Prostate gland (tissue), 2 donors: ENCODE results near the gene ALK.

Experiments
- POLR2A ChIP-seq: fragments of 450-650 bp; IDR thresholded peaks from one replicate; pipeline ENCODE4 v1.6.1; 2016; ENCODE audit warnings: antibody characterized with exemption, mild to moderate bottlenecking
- POLR2AphosphoS5 ChIP-seq: sonication (generic); formaldehyde crosslinking; IDR thresholded peaks from one replicate; pipeline ENCODE4 v1.6.1; 2017; ENCODE audit warnings: antibody characterized with exemption
- TF ChIP-seq, protein P1 (sequence below), 4 experiments: fragments of 200-600 bp in 2 of 4; fragments of 450-650 bp in 2 of 4; sonication (generic) in 2 of 4; IDR thresholded peaks; 1 replicate in 3 of 4; 2 replicates in 1 of 4; pipeline ENCODE4 v1.5.1; 2016 to 2019; ENCODE audit warnings: antibody characterized with exemption in 4 of 4, mild to moderate bottlenecking in 2 of 4, moderate library complexity in 2 of 4

GRCh38 chr2:29954316-29954715 lies 32.9 kb upstream of the ALK start:
- TF ChIP-seq, protein P1, sequence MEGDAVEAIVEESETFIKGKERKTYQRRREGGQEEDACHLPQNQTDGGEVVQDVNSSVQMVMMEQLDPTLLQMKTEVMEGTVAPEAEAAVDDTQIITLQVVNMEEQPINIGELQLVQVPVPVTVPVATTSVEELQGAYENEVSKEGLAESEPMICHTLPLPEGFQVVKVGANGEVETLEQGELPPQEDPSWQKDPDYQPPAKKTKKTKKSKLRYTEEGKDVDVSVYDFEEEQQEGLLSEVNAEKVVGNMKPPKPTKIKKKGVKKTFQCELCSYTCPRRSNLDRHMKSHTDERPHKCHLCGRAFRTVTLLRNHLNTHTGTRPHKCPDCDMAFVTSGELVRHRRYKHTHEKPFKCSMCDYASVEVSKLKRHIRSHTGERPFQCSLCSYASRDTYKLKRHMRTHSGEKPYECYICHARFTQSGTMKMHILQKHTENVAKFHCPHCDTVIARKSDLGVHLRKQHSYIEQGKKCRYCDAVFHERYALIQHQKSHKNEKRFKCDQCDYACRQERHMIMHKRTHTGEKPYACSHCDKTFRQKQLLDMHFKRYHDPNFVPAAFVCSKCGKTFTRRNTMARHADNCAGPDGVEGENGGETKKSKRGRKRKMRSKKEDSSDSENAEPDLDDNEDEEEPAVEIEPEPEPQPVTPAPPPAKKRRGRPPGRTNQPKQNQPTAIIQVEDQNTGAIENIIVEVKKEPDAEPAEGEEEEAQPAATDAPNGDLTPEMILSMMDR (IDR thresholded peaks at IDR 0.05), result no peak
- TF ChIP-seq POLR2A (no peak), POLR2AphosphoS5 (no peak)
